SJSA1 (cell line): ENCODE measurements around the gene MAP1A. TPM values are rescaled to one million over a fixed set of nuclear protein-coding genes. Genes with fewer than 3 reads are reported as not detected.
"Not testable (repeated sequence)": the region's sequence is repeated elsewhere in the genome, so short reads cannot be mapped to it uniquely, and the experiment has no call there.

Experiments
- DNase-seq, 2 experiments: peaks; one replicate each; pipeline ENCODE4 v3.0.0-alpha.2; 2015 to 2020; ENCODE audit warnings: low spot score in 2 of 2, low read depth in 1 of 2
- H3K27ac ChIP-seq: fragments of 250-450 bp; sonication (Bioruptor Pico); 2 replicates; pipeline ENCODE4 v1.5.1; 2020; ENCODE audit warnings: mild to moderate bottlenecking, moderate library complexity
- H3K27me3 ChIP-seq: fragments of 250-450 bp; sonication (Bioruptor Pico); replicated peaks from 2 replicates; pipeline ENCODE4 v1.5.1; 2020; ENCODE audit warnings: mild to moderate bottlenecking, moderate library complexity
- H3K36me3 ChIP-seq: fragments of 250-450 bp; sonication (Bioruptor Pico); 2 replicates; pipeline ENCODE4 v1.5.1; 2020; ENCODE audit warnings: mild to moderate bottlenecking
- H3K4me1 ChIP-seq: fragments of 250-450 bp; sonication (Bioruptor Pico); replicated peaks from 2 replicates; pipeline ENCODE4 v1.6.1; 2021; ENCODE audit warnings: mild to moderate bottlenecking
- H3K4me3 ChIP-seq: fragments of 250-450 bp; sonication (Bioruptor Pico); 2 replicates; pipeline ENCODE4 v1.5.1; 2020; ENCODE audit warnings: mild to moderate bottlenecking
- H3K9me3 ChIP-seq: fragments of 250-450 bp; sonication (Bioruptor Pico); replicated peaks from 2 replicates; pipeline ENCODE4 v1.5.1; 2020; ENCODE audit warnings: mild to moderate bottlenecking
- total RNA-seq: library from RNA; depleted of rRNA; stranded (reverse); fragments of >200 nt; shearing (Covaris generic); gene quantifications from 2 replicates; pipeline ENCODE4 v1.2.3, GENCODE V29; 2014

MAP1A gene
- total RNA-seq, 1 experiment from 2014 or later, result 58.7 TPM

GRCh38 chr15:43529141-43529540 lies 11.7 kb downstream of the MAP1A start:
- Histone ChIP-seq H3K4me1 (no peaks in the 10 kb centered on the region), H3K27ac (no peak overlapping the region), H3K27me3 (no peaks in the 10 kb centered on the region), H3K36me3 (peaks cover 76% of the 10 kb centered on the region), H3K4me3 (no peak overlapping the region), H3K9me3 (no peaks in the 10 kb centered on the region)
- no peak for DNase-seq

- H3K4me1 ChIP-seq, result no peaks in the 10 kb centered on the region
- no peaks in the 10 kb centered on the region for H3K27me3 ChIP-seq
- no peak overlapping the region for H3K27ac ChIP-seq
- no peak overlapping the region for H3K4me3 ChIP-seq
- DNase-seq, result no peak
- H3K36me3 ChIP-seq, result peaks cover 76% of the 10 kb centered on the region
- H3K9me3 ChIP-seq, result no peaks in the 10 kb centered on the region
Measured at GRCh38 chr15:43529587-43530345, 12.4 kb downstream of the MAP1A start.

GRCh38 chr15:43531018-43531670 lies 13.7 kb downstream of the MAP1A start:
- H3K36me3 ChIP-seq, result peaks cover 69% of the 10 kb centered on the region
- H3K27me3 ChIP-seq, result no peaks in the 10 kb centered on the region
- no peaks in the 10 kb centered on the region for H3K9me3 ChIP-seq
- no peaks in the 10 kb centered on the region for H3K4me1 ChIP-seq
- H3K27ac ChIP-seq, result no peak overlapping the region
- DNase-seq, result no peak
- H3K4me3 ChIP-seq, result no peak overlapping the region

- DNase-seq, H3K4me3 ChIP-seq, H3K27me3 ChIP-seq, H3K9me3 ChIP-seq, H3K27ac ChIP-seq, H3K4me1 ChIP-seq: not testable (repeated sequence)
- peaks cover 58% of the 10 kb centered on the region for H3K36me3 ChIP-seq
Measured at GRCh38 chr15:43532826-43533225, 15.4 kb downstream of the MAP1A start.

- Histone ChIP-seq H3K4me1 (no peaks in the 10 kb centered on the region; the same call in 1 of the 2 replicates), H3K36me3 (peaks cover 37% of the 10 kb centered on the region), H3K27ac (no peak overlapping the region), H3K9me3 (no peaks in the 10 kb centered on the region), H3K4me3 (no peak overlapping the region), H3K27me3 (no peaks in the 10 kb centered on the region)
- no peak for DNase-seq
Measured at GRCh38 chr15:43534897-43535296, 17.5 kb downstream of the MAP1A start.

GRCh38 chr15:43538091-43538490 lies 20.7 kb downstream of the MAP1A start:
- no peak overlapping the region for H3K27ac ChIP-seq
- no peaks in the 10 kb centered on the region for H3K27me3 ChIP-seq
- H3K4me1 ChIP-seq, result no peaks in the 10 kb centered on the region; the same call in 1 of the 2 replicates
- DNase-seq, result no peak
- no peaks in the 10 kb centered on the region for H3K9me3 ChIP-seq
- peaks cover 18% of the 10 kb centered on the region for H3K36me3 ChIP-seq
- no peak overlapping the region for H3K4me3 ChIP-seq

GRCh38 chr15:43541785-43542184 lies 24.4 kb downstream of the MAP1A start:
- Histone ChIP-seq H3K9me3 (no peaks in the 10 kb centered on the region), H3K27me3 (no peaks in the 10 kb centered on the region), H3K36me3 (no peaks in the 10 kb centered on the region), H3K4me3 (no peak overlapping the region), H3K27ac (no peak overlapping the region), H3K4me1 (no peaks in the 10 kb centered on the region; the same call in 1 of the 2 replicates)
- no peak for DNase-seq

GRCh38 chr15:43544266-43544665 lies 26.9 kb downstream of the MAP1A start:
- no peaks in the 10 kb centered on the region for H3K27me3 ChIP-seq
- no peak for DNase-seq
- H3K36me3 ChIP-seq, result peaks cover 5% of the 10 kb centered on the region
- no peaks in the 10 kb centered on the region for H3K4me1 ChIP-seq
- H3K9me3 ChIP-seq, result 0 out of 2 replicates have a peak, but pooled peaks cover 4% of the 10 kb centered on the region
- H3K4me3 ChIP-seq, result no peak overlapping the region
- H3K27ac ChIP-seq, result no peak overlapping the region

- no peak for DNase-seq
- Histone ChIP-seq H3K27ac (no peak overlapping the region), H3K4me3 (no peak overlapping the region), H3K9me3 (0 out of 2 replicates have a peak, but pooled peaks cover 4% of the 10 kb centered on the region), H3K27me3 (no peaks in the 10 kb centered on the region), H3K36me3 (peaks cover 5% of the 10 kb centered on the region), H3K4me1 (peaks cover under 1% of the 10 kb centered on the region)
Measured at GRCh38 chr15:43545426-43545825, 28.0 kb downstream of the MAP1A start.

GRCh38 chr15:43547539-43547938 lies 30.1 kb downstream of the MAP1A start:
- no peak for DNase-seq
- H3K9me3 ChIP-seq, result 0 out of 2 replicates have a peak, but pooled peaks cover 4% of the 10 kb centered on the region
- no peaks in the 10 kb centered on the region for H3K27me3 ChIP-seq
- H3K4me1 ChIP-seq, result peaks cover 10% of the 10 kb centered on the region
- no peak overlapping the region for H3K27ac ChIP-seq
- peaks cover 5% of the 10 kb centered on the region for H3K36me3 ChIP-seq
- H3K4me3 ChIP-seq, result no peak overlapping the region

- peaks cover 10% of the 10 kb centered on the region for H3K4me1 ChIP-seq
- H3K36me3 ChIP-seq, result peaks cover 9% of the 10 kb centered on the region
- peak overlapping the region; percentile 63 for H3K27ac ChIP-seq
- DNase-seq, result peak in 1 of 2 experiments; percentile 63
- 0 out of 2 replicates have a peak, but pooled peaks cover 4% of the 10 kb centered on the region for H3K9me3 ChIP-seq
- no peaks in the 10 kb centered on the region for H3K27me3 ChIP-seq
- no peak overlapping the region for H3K4me3 ChIP-seq
Measured at GRCh38 chr15:43550527-43551363, 33.3 kb downstream of the MAP1A start.

- H3K4me1 ChIP-seq, result peaks cover 10% of the 10 kb centered on the region
- H3K27ac ChIP-seq, result no peak overlapping the region
- peaks cover 9% of the 10 kb centered on the region for H3K36me3 ChIP-seq
- no peak for DNase-seq
- H3K4me3 ChIP-seq, result no peak overlapping the region
- H3K9me3 ChIP-seq, result 0 out of 2 replicates have a peak, but pooled peaks cover 4% of the 10 kb centered on the region
- no peaks in the 10 kb centered on the region for H3K27me3 ChIP-seq
Measured at GRCh38 chr15:43552256-43552655, 34.8 kb downstream of the MAP1A start.

- Histone ChIP-seq H3K27ac (no peak overlapping the region), H3K9me3 (no peaks in the 10 kb centered on the region), H3K27me3 (no peaks in the 10 kb centered on the region), H3K4me3 (no peak overlapping the region), H3K4me1 (peaks cover 10% of the 10 kb centered on the region), H3K36me3 (peaks cover 3% of the 10 kb centered on the region)
- no peak for DNase-seq
Measured at GRCh38 chr15:43552986-43553385, 35.6 kb downstream of the MAP1A start.
